Activated CD4-positive, alpha-beta T cell treated with anti-CD3 and anti-CD28 coated beads for 36 hours (primary cell): Measurements from ENCODE around the gene CHKA. TPM values are rescaled to one million over a fixed set of nuclear protein-coding genes. Genes with fewer than 3 reads are reported as not detected.

Experiments
- ATAC-seq: fragments of 200-7000 bp; cut with Tn5 transposase; one replicate; pipeline ENCODE4 v1.10.0; 2021; ENCODE audit warnings: mild to moderate bottlenecking, moderate library complexity
- CTCF ChIA-PET: fragments of 350-600 bp; sonication (Branson Sonifier 250); formaldehyde crosslinking; loops from one replicate; lab custom pipeline; 2021; ENCODE audit warnings: antibody characterized with exemption; lab: Charles Lee
- POLR2A ChIA-PET: fragments of 350-600 bp; sonication (Branson Sonifier 250); formaldehyde crosslinking; loops from one replicate; lab custom pipeline; 2021; ENCODE audit warnings: antibody characterized with exemption, inconsistent platforms; lab: Charles Lee
- DNase-seq: peaks from one replicate; pipeline ENCODE4 v3.0.0-alpha.2; 2020
- H3K27ac Mint-ChIP-seq: one replicate; pipeline ENCODE4 v1.8.0; 2021; ENCODE audit warnings: mixed read lengths
- H3K27me3 Mint-ChIP-seq: one replicate; pipeline ENCODE4 v1.8.0; 2021; ENCODE audit warnings: mixed read lengths
- H3K36me3 Mint-ChIP-seq: one replicate; pipeline ENCODE4 v1.8.0; 2021; ENCODE audit warnings: low read depth, mixed read lengths
- H3K4me1 Mint-ChIP-seq: one replicate; pipeline ENCODE4 v1.8.0; 2021; ENCODE audit warnings: mixed read lengths
- H3K4me3 Mint-ChIP-seq: one replicate; pipeline ENCODE4 v1.8.0; 2021; ENCODE audit warnings: mild to moderate bottlenecking, moderate library complexity, mixed read lengths
- H3K9me3 Mint-ChIP-seq: one replicate; pipeline ENCODE4 v1.8.0; 2021; ENCODE audit warnings: low read depth, mixed read lengths
- intact Hi-C, 2 experiments: fragments of 100-400 bp; cut with DNase I in 1 of 2; cut with micrococcal nuclease in 1 of 2; formaldehyde crosslinking; loops; one replicate each; pipeline versions ENCODE4 v1.14.2 to v1.15.1; 2022 to 2024; cut with DNase I, micrococcal nuclease
- total RNA-seq, 2 experiments: library from RNA; stranded (reverse); gene quantifications; one replicate each; pipeline ENCODE4 v1.2.3, GENCODE V29; 2021

CHKA gene
- total RNA-seq, 2 experiments from 2014 or later, result 5.5 to 7.5 TPM

DNA sequence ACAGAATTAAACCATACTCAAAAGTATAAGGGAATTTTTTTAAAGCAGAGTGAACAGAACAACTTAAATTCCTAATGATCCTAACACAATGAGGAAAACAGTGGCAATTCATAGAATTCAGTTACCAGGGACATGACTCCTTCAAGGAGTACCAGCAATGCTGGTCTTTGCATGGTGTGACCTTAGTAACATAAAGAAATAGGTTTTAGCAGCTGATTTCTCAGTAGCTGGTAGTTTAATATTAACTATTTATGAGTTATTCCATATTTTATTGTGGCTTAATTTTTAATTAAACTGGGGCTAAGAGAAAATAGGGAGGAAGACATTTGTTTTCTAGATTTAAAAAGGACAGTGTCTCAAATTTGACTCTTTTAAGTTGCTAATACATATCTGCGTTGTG, 30.9 kb downstream of the CHKA start:
- ChIA-PET POLR2A (no interaction called here), CTCF (interaction anchor here (0.7 kb wide), 1 partner anchor 461 kb away, joined by 3 read pairs; the partner anchor contains the start of gene NUDT8)
- intact Hi-C loops, result no loop called here
- no peaks in the 10 kb centered on the region for H3K36me3 Mint-ChIP-seq
- no peaks in the 10 kb centered on the region for H3K27me3 Mint-ChIP-seq
- DNase-seq, result no peak
- no peak overlapping the region for H3K27ac Mint-ChIP-seq
- H3K4me3 Mint-ChIP-seq, result no peak overlapping the region
- ATAC-seq, result no peak
- H3K9me3 Mint-ChIP-seq, result no peaks in the 10 kb centered on the region
- H3K4me1 Mint-ChIP-seq, result peaks cover 2% of the 10 kb centered on the region

DNA sequence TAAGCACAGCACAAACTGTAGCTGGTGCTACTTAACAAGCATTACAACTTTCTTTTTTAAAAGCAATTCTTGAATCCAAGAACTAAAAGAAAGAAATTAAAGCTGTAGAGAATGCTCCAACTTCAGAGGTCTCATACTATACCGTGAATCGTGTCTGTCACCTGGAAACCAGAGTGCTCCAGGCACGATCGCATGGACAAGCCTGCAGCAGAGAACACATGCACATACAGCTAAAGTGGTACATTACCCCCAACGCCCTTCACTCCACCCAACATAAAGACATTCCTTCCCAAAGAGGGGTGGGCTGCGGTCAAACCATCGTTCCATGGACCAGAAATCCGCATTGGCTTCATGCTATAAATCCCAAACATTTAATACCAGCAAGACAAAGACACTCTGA, 31.5 kb downstream of the CHKA start:
- intact Hi-C loops, result no loop called here
- Mint-ChIP-seq H3K27me3 (no peaks in the 10 kb centered on the region), H3K9me3 (no peaks in the 10 kb centered on the region), H3K4me3 (no peak overlapping the region), H3K36me3 (no peaks in the 10 kb centered on the region), H3K4me1 (peaks cover 2% of the 10 kb centered on the region), H3K27ac (no peak overlapping the region)
- ChIA-PET CTCF (interaction anchor here (0.7 to 1.1 kb wide), 2 partner anchors 460 to 561 kb away, joined by 3 read pairs; partner anchors contain the start of gene NUDT8), POLR2A (no interaction called here)
- ATAC-seq (no peak), DNase-seq (no peak)

DNA sequence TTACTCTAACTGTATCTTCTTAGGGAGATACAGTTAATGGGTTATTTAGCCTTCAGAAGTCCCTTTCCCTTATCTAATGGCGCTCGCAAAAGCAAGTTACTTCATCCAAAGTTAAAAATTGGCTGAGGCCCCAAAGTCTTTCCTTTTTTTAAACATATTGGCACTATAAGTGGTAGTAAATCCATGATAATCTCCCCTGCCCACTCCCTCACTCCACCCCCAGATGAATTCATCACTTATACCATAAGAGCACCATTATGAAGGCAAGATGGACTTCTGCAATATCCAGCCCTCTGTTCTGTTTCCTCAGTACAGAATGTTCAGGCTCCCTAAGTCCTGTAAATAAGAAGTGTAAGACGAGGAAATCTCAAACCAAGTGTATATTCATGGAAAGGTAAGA, 37.7 kb downstream of the CHKA start:
- Mint-ChIP-seq H3K4me1 (no peaks in the 10 kb centered on the region), H3K4me3 (no peak overlapping the region), H3K9me3 (no peaks in the 10 kb centered on the region), H3K27me3 (no peaks in the 10 kb centered on the region), H3K27ac (no peak overlapping the region), H3K36me3 (peaks cover 3% of the 10 kb centered on the region)
- intact Hi-C loops, result no loop called here
- DNase-seq (no peak), ATAC-seq (no peak)
- POLR2A ChIA-PET, result no interaction called here
- CTCF ChIA-PET, result no interaction called here

DNA sequence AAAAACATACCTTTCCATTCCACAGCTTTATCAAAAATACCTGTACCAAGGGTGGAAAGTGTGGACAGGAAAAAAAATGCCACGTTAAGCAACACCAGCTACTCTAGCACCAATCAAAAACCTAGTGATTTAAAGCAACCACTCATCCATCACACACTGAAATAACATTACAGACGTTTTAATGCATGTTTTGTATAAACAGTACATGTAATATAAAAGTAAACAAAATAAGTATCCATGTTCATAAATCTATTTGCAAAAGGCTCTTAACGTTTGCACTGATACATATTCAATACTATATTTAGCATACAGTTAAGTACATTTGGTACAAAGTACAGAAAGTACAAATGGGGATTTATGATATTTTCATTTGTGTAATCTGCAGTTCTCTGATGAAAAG, 38.7 kb downstream of the CHKA start:
- CTCF ChIA-PET, result interaction anchor here (0.6 kb wide), 1 partner anchor 215 kb away, joined by 3 read pairs; no protein-coding TSS in a partner anchor
- POLR2A ChIA-PET, result no interaction called here
- ATAC-seq, result no peak

DNA sequence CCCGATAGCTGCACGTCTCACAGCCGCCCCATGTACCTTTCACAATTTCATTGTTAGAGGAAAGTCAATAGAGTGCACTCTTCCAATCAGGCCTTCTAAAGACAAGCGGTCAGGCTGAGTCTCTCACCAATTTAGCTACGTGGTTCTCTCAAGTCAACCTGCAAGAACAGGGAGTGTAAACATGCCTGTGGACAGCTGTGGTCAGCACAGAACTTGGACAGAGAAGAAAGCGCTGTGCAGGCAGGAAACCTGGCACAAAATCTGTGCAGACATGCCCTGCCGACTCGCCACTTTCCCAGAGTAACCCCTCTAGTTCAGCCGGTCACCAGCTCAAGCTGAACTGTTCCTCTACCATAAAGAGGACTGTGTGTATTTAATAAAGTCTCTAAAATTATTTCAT, 39.5 kb downstream of the CHKA start:
- DNase-seq (no peak), ATAC-seq (no peak)
- H3K4me3 Mint-ChIP-seq, result no peak overlapping the region
- no peaks in the 10 kb centered on the region for H3K9me3 Mint-ChIP-seq
- ChIA-PET CTCF (interaction anchor here (0.6 kb wide), 1 partner anchor 301 kb away, joined by 3 read pairs; no protein-coding TSS in a partner anchor), POLR2A (no interaction called here)
- H3K36me3 Mint-ChIP-seq, result peaks cover 3% of the 10 kb centered on the region
- H3K4me1 Mint-ChIP-seq, result no peaks in the 10 kb centered on the region
- H3K27ac Mint-ChIP-seq, result no peak overlapping the region
- intact Hi-C loops, result no loop called here
- no peaks in the 10 kb centered on the region for H3K27me3 Mint-ChIP-seq

More for the DNA sequence above, 38.7 kb downstream of the CHKA start:
- no peak overlapping the region for H3K27ac Mint-ChIP-seq
- no peak for DNase-seq
- intact Hi-C loops, result no loop called here
- H3K4me3 Mint-ChIP-seq, result no peak overlapping the region
- no peaks in the 10 kb centered on the region for H3K9me3 Mint-ChIP-seq
- peaks cover 3% of the 10 kb centered on the region for H3K36me3 Mint-ChIP-seq
- no peaks in the 10 kb centered on the region for H3K4me1 Mint-ChIP-seq
- no peaks in the 10 kb centered on the region for H3K27me3 Mint-ChIP-seq

DNA sequence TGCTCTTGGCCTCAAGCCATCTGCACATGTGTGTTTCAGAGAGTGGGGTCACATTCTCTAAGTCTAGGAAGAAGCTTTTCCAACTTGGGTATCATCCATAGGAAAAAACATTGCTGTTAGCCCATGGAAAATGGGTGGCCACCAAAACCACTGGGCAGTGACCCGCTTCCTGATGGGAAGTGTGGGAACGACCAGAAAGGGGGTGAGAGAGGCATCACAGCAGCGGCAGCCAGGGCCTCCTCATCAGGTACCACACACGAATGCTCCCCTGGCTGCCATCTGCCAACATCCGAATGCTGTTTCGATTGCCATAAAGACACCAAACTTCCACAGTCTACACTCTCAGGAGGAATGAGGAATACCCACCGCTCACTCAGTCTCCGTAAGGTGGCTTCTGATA, 40.3 kb downstream of the CHKA start:
- no peak for ATAC-seq
- CTCF ChIA-PET, result no interaction called here
- POLR2A ChIA-PET, result no interaction called here
- intact Hi-C loops, result no loop called here
- Mint-ChIP-seq H3K9me3 (no peaks in the 10 kb centered on the region), H3K4me3 (no peak overlapping the region), H3K36me3 (peaks cover 3% of the 10 kb centered on the region), H3K27me3 (no peaks in the 10 kb centered on the region), H3K27ac (no peak overlapping the region), H3K4me1 (no peaks in the 10 kb centered on the region)
- no peak for DNase-seq

DNA sequence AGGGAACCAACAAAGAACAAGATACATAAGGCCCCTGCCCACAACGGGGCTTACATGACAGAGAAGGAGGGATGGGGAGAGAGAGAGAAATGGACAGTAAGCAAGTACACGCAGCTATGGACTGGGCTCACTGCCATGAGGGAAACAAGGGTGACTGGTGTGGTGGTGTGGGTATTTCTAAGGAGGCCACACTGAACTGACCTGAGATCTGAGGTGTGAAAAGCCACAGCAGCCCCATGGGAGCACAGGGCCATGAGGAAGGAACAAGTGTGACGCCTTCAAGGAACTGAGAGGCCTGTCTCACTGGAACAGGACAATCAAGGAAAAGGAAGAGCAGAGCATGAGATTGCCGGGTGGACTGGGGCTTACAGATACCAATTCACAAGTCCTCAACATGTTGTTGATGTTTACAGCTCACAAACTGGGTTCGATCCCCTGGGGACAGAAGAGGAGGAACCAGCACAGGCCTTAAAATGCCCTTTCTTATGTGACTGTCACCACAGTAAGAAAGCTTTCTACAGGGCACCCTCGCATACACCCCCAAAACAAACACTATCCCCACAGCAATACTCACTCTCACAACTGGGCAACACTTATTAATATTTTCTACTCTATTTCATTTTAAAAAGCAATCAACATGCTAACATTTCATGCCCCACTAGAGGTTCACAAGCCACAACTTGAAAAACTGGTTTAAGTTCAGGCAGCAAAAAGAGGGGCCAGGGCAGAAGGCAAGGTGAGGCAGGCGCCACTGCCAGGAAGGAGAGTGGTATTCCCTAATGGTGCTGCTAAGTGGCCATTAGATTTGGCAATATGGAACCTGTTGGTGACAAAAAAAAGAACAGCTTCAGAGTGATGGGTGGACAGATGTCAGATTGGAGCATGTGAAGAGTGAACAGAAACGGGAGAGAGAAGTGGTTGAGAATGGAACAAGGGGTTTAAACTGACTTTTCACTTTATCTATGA, 43.3 kb downstream of the CHKA start:
- no peaks in the 10 kb centered on the region for H3K4me1 Mint-ChIP-seq
- no peaks in the 10 kb centered on the region for H3K27me3 Mint-ChIP-seq

DNA sequence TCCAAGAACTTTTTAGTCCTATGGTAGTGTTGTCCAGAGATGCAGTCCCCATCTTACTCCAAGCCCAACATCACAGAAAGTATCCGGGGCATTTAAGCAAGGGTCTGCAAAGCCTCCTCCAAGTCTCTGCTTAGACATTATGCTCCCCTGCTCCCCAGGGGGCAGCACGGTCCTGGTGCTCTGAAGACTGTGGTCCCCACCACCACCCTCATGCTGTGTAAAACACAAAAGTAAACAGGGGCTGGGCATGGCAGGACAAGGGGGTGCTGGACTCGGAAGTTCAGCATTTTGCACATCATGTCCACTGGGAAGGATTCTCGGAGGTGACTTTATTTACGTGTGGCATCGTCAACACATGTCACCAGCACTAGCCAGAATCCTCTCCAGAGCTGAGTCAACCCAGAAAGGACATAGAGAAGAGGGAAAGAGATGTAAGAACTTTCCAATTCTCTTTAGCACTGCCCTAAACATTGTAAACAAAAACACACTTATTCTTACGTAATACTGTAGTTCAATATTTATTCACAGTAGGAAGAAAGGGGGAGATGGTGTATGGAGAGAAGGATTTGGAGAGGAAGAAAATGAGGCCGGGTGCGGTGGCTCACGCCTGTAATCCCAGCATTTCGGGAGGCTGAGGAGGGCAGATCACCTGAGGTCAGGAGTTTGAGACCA, 44.7 kb downstream of the CHKA start:
- H3K36me3 Mint-ChIP-seq, result peaks cover 3% of the 10 kb centered on the region
- no peaks in the 10 kb centered on the region for H3K4me1 Mint-ChIP-seq
- ChIA-PET POLR2A (interaction anchor here (0.6 kb wide), 1 partner anchor 12 kb away, joined by 4 read pairs; no protein-coding TSS in a partner anchor), CTCF (no interaction called here)
- intact Hi-C loops, result no loop called here
- ATAC-seq (no peak), DNase-seq (peak; percentile 19)
- H3K27ac Mint-ChIP-seq, result no peak overlapping the region
- no peak overlapping the region for H3K4me3 Mint-ChIP-seq
- H3K27me3 Mint-ChIP-seq, result no peaks in the 10 kb centered on the region
- no peaks in the 10 kb centered on the region for H3K9me3 Mint-ChIP-seq

More for the DNA sequence above, 43.3 kb downstream of the CHKA start:
- H3K9me3 Mint-ChIP-seq, result no peaks in the 10 kb centered on the region
- peak overlapping the region; percentile 26 for H3K27ac Mint-ChIP-seq
- no peak overlapping the region for H3K4me3 Mint-ChIP-seq
- intact Hi-C loops, result no loop called here
- no peak for ATAC-seq
- H3K36me3 Mint-ChIP-seq, result peaks cover 3% of the 10 kb centered on the region
- CTCF ChIA-PET, result interaction anchor here (0.7 to 0.8 kb wide), 2 partner anchors 14 to 464 kb away, joined by 3 to 4 read pairs; no protein-coding TSS in a partner anchor
- POLR2A ChIA-PET, result interaction anchor here (0.6 kb wide), 1 partner anchor 17 kb away, joined by 5 read pairs; no protein-coding TSS in a partner anchor
- DNase-seq, result no peak

DNA sequence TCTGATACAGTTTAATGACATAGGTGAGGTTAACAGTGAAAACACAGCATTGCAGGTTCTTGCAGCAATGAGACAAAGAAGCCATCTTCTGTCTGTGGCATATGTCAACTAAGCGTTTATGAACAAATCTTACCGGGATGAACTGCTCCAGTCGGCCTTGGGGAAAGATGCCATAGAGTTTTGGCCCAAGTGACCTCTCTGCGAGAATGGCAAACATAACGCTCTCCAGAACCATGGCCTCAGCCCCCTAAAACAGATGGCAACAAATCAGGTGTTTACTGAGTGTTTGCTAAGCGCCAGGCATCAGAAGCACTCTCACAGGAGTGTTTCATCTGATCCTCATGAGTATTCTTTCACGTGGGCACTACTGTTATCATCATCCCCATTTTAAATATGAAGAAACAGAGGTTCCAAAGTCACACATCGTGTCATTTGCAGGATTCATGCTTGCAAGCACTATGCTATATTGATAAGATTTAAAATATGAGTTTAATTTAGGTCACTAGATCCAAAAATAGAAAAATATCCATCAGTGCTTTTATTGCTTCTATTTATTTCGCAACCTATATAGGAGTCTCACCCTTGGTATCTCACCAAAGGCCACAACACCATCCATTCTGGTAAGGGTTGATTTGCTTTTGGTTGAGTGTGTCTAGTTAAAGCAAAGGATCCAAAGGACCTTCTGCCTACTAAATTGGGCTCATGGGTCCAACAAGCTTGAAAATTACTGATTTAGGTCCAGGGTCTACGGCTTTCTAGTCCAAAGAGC, 46.4 kb downstream of the CHKA start:
- ATAC-seq (no peak), DNase-seq (no peak)
- no peak overlapping the region for H3K4me3 Mint-ChIP-seq
- H3K36me3 Mint-ChIP-seq, result peaks cover 4% of the 10 kb centered on the region
- ChIA-PET POLR2A (no interaction called here), CTCF (no interaction called here)
- intact Hi-C loops, result no loop called here
- no peaks in the 10 kb centered on the region for H3K27me3 Mint-ChIP-seq
- H3K4me1 Mint-ChIP-seq, result no peaks in the 10 kb centered on the region
- H3K27ac Mint-ChIP-seq, result no peak overlapping the region
- H3K9me3 Mint-ChIP-seq, result no peaks in the 10 kb centered on the region

DNA sequence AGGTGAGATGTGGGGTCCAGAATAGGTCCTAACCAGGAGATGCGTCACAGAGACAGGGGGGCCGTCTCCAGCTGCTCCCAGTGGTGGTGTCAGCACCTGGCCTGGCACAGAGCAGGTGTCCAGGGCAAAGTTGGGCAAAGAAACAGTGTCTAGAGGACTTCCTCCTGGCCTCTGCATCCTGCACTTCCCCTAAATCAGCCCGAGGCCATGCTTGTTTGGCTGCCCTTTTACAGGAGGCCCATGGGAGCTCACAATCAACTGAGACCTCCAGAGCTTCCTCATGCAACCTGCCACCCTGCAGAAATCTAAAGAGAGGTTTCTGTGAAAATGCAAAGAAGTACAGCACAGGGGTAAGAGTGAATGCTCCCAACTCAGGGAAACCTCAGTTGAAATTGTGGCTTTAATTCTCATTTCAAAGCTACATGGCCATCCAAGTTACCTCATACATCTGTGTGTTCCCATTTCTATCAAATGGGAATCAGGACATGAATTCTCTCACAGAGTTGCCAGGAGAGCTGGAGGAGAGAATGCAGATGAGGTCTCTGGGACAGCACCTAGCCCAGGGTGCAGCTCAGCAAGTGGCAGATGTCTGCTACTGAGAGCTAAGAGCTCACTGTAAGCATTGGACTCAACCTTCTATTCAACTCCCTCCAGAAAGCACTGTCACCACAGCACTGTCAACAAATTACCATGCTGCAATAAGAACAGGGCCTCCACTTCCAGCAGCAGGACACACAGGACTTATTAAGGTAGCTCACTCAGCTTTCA, 49.7 kb downstream of the CHKA start:
- POLR2A ChIA-PET, result no interaction called here
- Mint-ChIP-seq H3K27me3 (no peaks in the 10 kb centered on the region), H3K36me3 (peaks cover 10% of the 10 kb centered on the region), H3K9me3 (no peaks in the 10 kb centered on the region), H3K27ac (no peak overlapping the region), H3K4me3 (no peak overlapping the region), H3K4me1 (no peaks in the 10 kb centered on the region)
- ATAC-seq (no peak), DNase-seq (no peak)
- intact Hi-C loops, result no loop called here
- CTCF ChIA-PET, result no interaction called here
